Measurements from ENCODE around the gene DMRTC2. TPM values are rescaled to one million over a fixed set of nuclear protein-coding genes. Genes with fewer than 3 reads are reported as not detected.

The DMRTC2 gene
- total and polyA plus RNA-seq, 9 of the 15 experiments (the other 6 are each of a cell fraction or from before 2014, with no cell fraction given), result 0.03 TPM; not detected in 8

GRCh38 chr19:41859618-41860418, 15.0 kb downstream of the DMRTC2 start, which contains the start of gene RPS19 (continued):
- peak; percentile 91 for TF ChIP-seq POLR2B (IDR thresholded peaks at IDR 0.05; ENCODE audit: low read depth, partially characterized antibody)
- TF ChIP-seq POLR2AphosphoS2 (IDR thresholded peaks at IDR 0.05; ENCODE audit: low read length), result no peak
- no peak for TF ChIP-seq ZNF232 (CRISPR knock-in tag; IDR thresholded peaks at IDR 0.05)
- TF ChIP-seq U2AF2 (optimal IDR thresholded peaks at IDR 0.05; ENCODE audit: low read depth, low read length), result no peak
- no peak for TF ChIP-seq POLR3A (IDR thresholded peaks at IDR 0.05; ENCODE audit: borderline replicate concordance, extremely low read depth, insufficient read depth, insufficient read length)
- TF ChIP-seq ID3 (CRISPR knock-in tag; IDR thresholded peaks at IDR 0.05), result no peak
- 0 out of 2 replicates have a peak, but pooled peaks have one; percentile 35 for TF ChIP-seq ID3 (tag; IDR thresholded peaks at IDR 0.05)
- no peak for TF ChIP-seq CHD7 (IDR thresholded peaks at IDR 0.05; ENCODE audit: low read depth, low read length)
- peak; percentile 56; the same call in 1 of the 2 replicates for TF ChIP-seq ZNF76 (CRISPR knock-in tag; IDR thresholded peaks at IDR 0.05; ENCODE audit: borderline replicate concordance)
- TF ChIP-seq JUN (IDR thresholded peaks at IDR 0.05; ENCODE audit: borderline replicate concordance, low read depth, low read length), result peak; percentile 48; the same call in 1 of the 2 replicates
- peak; percentile 58; the same call in 1 of the 2 replicates for TF ChIP-seq JUN (CRISPR knock-in tag; IDR thresholded peaks at IDR 0.05; ENCODE audit: borderline replicate concordance)
- peak; percentile 96 for TF ChIP-seq ETV1 (tag; conservative IDR thresholded peaks at IDR 0.05; ENCODE audit: low read depth)
- TF ChIP-seq IRF2 (CRISPR knock-in tag; IDR thresholded peaks at IDR 0.05), result no peak
- no peak; the same call in 1 of the 2 replicates for TF ChIP-seq KAT8 (IDR thresholded peaks at IDR 0.05; ENCODE audit: low read depth)
- peak; percentile 84 for TF ChIP-seq PML (IDR thresholded peaks at IDR 0.05; ENCODE audit: low read length)
- TF ChIP-seq GABPB2 (CRISPR knock-in tag; conservative IDR thresholded peaks at IDR 0.05), result no peak
- no peak for TF ChIP-seq MCM7 (IDR thresholded peaks at IDR 0.05)
